GM12878 (cell line): ENCODE results near the gene PARP8. TPM values are rescaled to one million over a fixed set of nuclear protein-coding genes. Genes with fewer than 3 reads are reported as not detected.

ENCODE experiments used
- BMI1 ChIP-seq: fragments of 450-650 bp; IDR thresholded peaks from 2 replicates; pipeline ENCODE4 v1.6.1; 2016; ENCODE audit warnings: mild to moderate bottlenecking, moderate library complexity, borderline replicate concordance
- FOXK2 ChIP-seq: fragments of 450-650 bp; IDR thresholded peaks from 2 replicates; pipeline ENCODE4 v1.6.1; 2017; ENCODE audit warnings: mild to moderate bottlenecking, moderate library complexity
- GATAD2B ChIP-seq: fragments of 450-650 bp; conservative IDR thresholded peaks from 2 replicates; pipeline ENCODE4 v1.6.1; 2017; ENCODE audit warnings: low read depth, mild to moderate bottlenecking, moderate library complexity
- IKZF1 ChIP-seq: fragments of 450-650 bp; conservative IDR thresholded peaks from 2 replicates; pipeline ENCODE4 v1.6.1; 2017; ENCODE audit warnings: antibody characterized with exemption, mild to moderate bottlenecking
- JUND ChIP-seq: IDR thresholded peaks from 2 replicates; pipeline ENCODE4 v1.6.1; 2012; ENCODE audit warnings: low read depth, mild to moderate bottlenecking, low read length, improper control_type of control experiment, moderate library complexity
- KAT2A ChIP-seq: conservative IDR thresholded peaks from 2 replicates; pipeline ENCODE4 v1.6.1; 2011; ENCODE audit warnings: low read depth, low read length; ENCODE audit not compliant: control insufficient read depth
- MEF2A ChIP-seq: IDR thresholded peaks from 2 replicates; pipeline ENCODE4 v1.6.1; 2011; ENCODE audit warnings: low read depth, mild to moderate bottlenecking, low read length, moderate library complexity; ENCODE audit not compliant: insufficient read depth
- MYC ChIP-seq: IDR thresholded peaks from 2 replicates; pipeline ENCODE4 v1.6.1; 2011; ENCODE audit warnings: mild to moderate bottlenecking, low read length, moderate library complexity, inconsistent platforms; ENCODE audit not compliant: insufficient read depth, insufficient replicate concordance, insufficient read length, severe bottlenecking
- SIN3A ChIP-seq: IDR thresholded peaks from 2 replicates; pipeline ENCODE4 v1.6.1; 2012; ENCODE audit warnings: low read depth, low read length, improper control_type of control experiment
- SMC3 ChIP-seq: IDR thresholded peaks from 2 replicates; pipeline ENCODE4 v1.6.1; 2011; ENCODE audit warnings: low read length, improper control_type of control experiment, borderline replicate concordance
- TCF3 ChIP-seq: IDR thresholded peaks from 2 replicates; pipeline ENCODE4 v1.6.1; 2012; ENCODE audit warnings: low read depth, mild to moderate bottlenecking, low read length, borderline replicate concordance; ENCODE audit not compliant: insufficient read depth
- YY1 ChIP-seq: IDR thresholded peaks from 2 replicates; pipeline ENCODE4 v1.6.1; 2011; ENCODE audit warnings: low read depth, mild to moderate bottlenecking, low read length
- ZSCAN29 ChIP-seq: fragments of 450-650 bp; IDR thresholded peaks from 2 replicates; pipeline ENCODE4 v1.6.1; 2017; ENCODE audit warnings: mild to moderate bottlenecking, moderate library complexity
- polyA plus RNA-seq, 11 experiments: library from polyadenylated mRNA; depleted of rRNA in 4 of 11; unstranded in 6 of 11; stranded (reverse) in 5 of 11; fragments of >200 nt; fragmentation: Nextera tagmentation in 4 of 11; fragmentation: Illumina TruSeq in 1 of 11; extraction: Ambion mirVana in 4 of 11; extraction: Trizol in 1 of 11; gene quantifications; 1 replicate in 1 of 11; 2 replicates in 10 of 11; pipeline versions ENCODE4 v1.2.1 to v1.2.3, GENCODE V29; 2011 to 2016; ENCODE audit warnings: inconsistent platforms in 2 of 11, missing spikeins in 2 of 11, low read depth in 1 of 11
- total RNA-seq, 4 experiments: library from RNA; depleted of rRNA in 3 of 4; stranded (reverse); fragments of >200 nt in 3 of 4; fragmentation: Illumina TruSeq in 1 of 4; extraction: Trizol in 1 of 4; gene quantifications; 2 replicates each; pipeline versions ENCODE4 v1.2.1 to v1.2.3, GENCODE V29; 2013 to 2021
- TF ChIP-seq, protein P1 (sequence below): fragments of 450-650 bp; IDR thresholded peaks from 2 replicates; pipeline ENCODE4 v1.6.1; 2017; ENCODE audit warnings: mild to moderate bottlenecking, moderate library complexity
- TF ChIP-seq, protein P2 (sequence below): fragments of 450-650 bp; IDR thresholded peaks from 2 replicates; pipeline ENCODE4 v1.6.1; 2016; ENCODE audit warnings: mild to moderate bottlenecking
- TF ChIP-seq, protein P3 (sequence below): fragments of 450-650 bp; IDR thresholded peaks from 2 replicates; pipeline ENCODE4 v1.6.1; 2016; ENCODE audit warnings: mild to moderate bottlenecking, moderate library complexity, borderline replicate concordance

Gene PARP8
- total and polyA plus RNA-seq, 10 of the 15 experiments (the other 5 are each of a cell fraction or from before 2014, with no cell fraction given) = 9.1 to 65.2 (median 20.6) TPM

DNA sequence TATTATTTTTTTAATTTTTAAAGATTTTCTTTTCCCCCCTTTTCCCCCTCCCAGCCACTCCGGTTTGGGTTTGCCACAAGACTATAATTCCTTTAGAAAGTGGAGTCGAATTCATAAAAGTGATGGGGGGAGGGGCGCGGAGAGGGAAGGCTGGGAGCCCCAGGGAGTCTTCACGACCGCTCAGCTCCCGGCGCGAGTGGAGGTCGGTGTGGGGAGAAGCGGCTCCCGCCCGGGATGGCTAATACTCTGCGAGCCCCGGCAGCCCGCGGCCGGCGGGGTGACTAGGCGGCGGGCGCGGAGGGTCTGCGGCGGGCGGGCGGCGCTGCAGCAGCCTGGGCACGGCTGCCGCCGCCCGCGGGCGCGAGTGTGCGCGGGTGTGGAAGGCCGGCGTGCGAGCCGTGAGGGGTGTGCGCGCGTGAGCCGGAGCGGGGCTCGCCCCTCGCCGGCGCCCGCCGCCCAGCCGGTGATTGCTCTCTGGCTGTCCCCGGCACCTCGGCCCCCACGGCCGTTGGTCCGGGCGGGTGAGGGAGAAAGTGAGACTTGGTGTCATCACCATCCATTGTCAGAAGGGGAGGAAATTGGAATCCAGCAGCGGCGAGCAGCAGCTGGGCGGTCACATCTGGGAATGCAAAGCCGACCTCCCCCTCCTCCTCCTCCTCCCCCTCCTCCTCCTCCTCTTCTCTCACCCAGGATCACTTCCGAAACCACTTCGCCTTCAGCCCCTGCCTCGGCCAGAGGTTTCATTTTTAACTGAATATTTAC lies at the start of gene PARP8 (continued):
- TF ChIP-seq, protein P1, sequence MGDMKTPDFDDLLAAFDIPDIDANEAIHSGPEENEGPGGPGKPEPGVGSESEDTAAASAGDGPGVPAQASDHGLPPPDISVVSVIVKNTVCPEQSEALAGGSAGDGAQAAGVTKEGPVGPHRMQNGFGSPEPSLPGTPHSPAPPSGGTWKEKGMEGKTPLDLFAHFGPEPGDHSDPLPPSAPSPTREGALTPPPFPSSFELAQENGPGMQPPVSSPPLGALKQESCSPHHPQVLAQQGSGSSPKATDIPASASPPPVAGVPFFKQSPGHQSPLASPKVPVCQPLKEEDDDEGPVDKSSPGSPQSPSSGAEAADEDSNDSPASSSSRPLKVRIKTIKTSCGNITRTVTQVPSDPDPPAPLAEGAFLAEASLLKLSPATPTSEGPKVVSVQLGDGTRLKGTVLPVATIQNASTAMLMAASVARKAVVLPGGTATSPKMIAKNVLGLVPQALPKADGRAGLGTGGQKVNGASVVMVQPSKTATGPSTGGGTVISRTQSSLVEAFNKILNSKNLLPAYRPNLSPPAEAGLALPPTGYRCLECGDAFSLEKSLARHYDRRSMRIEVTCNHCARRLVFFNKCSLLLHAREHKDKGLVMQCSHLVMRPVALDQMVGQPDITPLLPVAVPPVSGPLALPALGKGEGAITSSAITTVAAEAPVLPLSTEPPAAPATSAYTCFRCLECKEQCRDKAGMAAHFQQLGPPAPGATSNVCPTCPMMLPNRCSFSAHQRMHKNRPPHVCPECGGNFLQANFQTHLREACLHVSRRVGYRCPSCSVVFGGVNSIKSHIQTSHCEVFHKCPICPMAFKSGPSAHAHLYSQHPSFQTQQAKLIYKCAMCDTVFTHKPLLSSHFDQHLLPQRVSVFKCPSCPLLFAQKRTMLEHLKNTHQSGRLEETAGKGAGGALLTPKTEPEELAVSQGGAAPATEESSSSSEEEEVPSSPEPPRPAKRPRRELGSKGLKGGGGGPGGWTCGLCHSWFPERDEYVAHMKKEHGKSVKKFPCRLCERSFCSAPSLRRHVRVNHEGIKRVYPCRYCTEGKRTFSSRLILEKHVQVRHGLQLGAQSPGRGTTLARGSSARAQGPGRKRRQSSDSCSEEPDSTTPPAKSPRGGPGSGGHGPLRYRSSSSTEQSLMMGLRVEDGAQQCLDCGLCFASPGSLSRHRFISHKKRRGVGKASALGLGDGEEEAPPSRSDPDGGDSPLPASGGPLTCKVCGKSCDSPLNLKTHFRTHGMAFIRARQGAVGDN = no peak
- TF ChIP-seq FOXK2 = no peak
- TF ChIP-seq JUND = no peak
- no peak; the same call in 1 of the 2 replicates for TF ChIP-seq SIN3A
- TF ChIP-seq, protein P2, sequence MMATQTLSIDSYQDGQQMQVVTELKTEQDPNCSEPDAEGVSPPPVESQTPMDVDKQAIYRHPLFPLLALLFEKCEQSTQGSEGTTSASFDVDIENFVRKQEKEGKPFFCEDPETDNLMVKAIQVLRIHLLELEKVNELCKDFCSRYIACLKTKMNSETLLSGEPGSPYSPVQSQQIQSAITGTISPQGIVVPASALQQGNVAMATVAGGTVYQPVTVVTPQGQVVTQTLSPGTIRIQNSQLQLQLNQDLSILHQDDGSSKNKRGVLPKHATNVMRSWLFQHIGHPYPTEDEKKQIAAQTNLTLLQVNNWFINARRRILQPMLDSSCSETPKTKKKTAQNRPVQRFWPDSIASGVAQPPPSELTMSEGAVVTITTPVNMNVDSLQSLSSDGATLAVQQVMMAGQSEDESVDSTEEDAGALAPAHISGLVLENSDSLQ = no peak
- peak; percentile 66 for TF ChIP-seq IKZF1
- TF ChIP-seq MYC = no peak
- TF ChIP-seq YY1 = no peak
- TF ChIP-seq MEF2A = no peak
- no peak for TF ChIP-seq SMC3
- 0 out of 2 replicates have a peak, but pooled peaks have one; percentile 44 for TF ChIP-seq TCF3
- no peak for TF ChIP-seq BMI1
- TF ChIP-seq, protein P3, sequence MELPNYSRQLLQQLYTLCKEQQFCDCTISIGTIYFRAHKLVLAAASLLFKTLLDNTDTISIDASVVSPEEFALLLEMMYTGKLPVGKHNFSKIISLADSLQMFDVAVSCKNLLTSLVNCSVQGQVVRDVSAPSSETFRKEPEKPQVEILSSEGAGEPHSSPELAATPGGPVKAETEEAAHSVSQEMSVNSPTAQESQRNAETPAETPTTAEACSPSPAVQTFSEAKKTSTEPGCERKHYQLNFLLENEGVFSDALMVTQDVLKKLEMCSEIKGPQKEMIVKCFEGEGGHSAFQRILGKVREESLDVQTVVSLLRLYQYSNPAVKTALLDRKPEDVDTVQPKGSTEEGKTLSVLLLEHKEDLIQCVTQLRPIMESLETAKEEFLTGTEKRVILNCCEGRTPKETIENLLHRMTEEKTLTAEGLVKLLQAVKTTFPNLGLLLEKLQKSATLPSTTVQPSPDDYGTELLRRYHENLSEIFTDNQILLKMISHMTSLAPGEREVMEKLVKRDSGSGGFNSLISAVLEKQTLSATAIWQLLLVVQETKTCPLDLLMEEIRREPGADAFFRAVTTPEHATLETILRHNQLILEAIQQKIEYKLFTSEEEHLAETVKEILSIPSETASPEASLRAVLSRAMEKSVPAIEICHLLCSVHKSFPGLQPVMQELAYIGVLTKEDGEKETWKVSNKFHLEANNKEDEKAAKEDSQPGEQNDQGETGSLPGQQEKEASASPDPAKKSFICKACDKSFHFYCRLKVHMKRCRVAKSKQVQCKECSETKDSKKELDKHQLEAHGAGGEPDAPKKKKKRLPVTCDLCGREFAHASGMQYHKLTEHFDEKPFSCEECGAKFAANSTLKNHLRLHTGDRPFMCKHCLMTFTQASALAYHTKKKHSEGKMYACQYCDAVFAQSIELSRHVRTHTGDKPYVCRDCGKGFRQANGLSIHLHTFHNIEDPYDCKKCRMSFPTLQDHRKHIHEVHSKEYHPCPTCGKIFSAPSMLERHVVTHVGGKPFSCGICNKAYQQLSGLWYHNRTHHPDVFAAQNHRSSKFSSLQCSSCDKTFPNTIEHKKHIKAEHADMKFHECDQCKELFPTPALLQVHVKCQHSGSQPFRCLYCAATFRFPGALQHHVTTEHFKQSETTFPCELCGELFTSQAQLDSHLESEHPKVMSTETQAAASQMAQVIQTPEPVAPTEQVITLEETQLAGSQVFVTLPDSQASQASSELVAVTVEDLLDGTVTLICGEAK = no peak
- TF ChIP-seq GATAD2B = 0 out of 2 replicates have a peak, but pooled peaks have one; percentile 46
- TF ChIP-seq ZSCAN29 = no peak
- no peak for TF ChIP-seq KAT2A
